HG03521 (cell line): Measurements from ENCODE around the gene FOXK1.
"Not testable (repeated sequence)": the region's sequence is repeated elsewhere in the genome, so short reads cannot be mapped to it uniquely, and the experiment has no call there.

Source experiments
- ATAC-seq: cut with Tn5 transposase; IDR thresholded peaks from one replicate; pipeline ENCODE4 v1.9.1; 2021; ENCODE audit warnings: mild to moderate bottlenecking, moderate library complexity; ENCODE audit not compliant: unreplicated experiment

The FOXK1 gene

GRCh38 chr7:4782333-4783291 lies 100.5 kb downstream of the FOXK1 start:
- ATAC-seq: no peak

GRCh38 chr7:4783292-4783652 lies 101.2 kb downstream of the FOXK1 start:
- no peak for ATAC-seq

- ATAC-seq: no peak
These were observed 101.8 kb downstream of the FOXK1 start for GRCh38 chr7:4783762-4784351.

- ATAC-seq: no peak
These were observed 102.7 kb downstream of the FOXK1 start for GRCh38 chr7:4784799-4785198.

GRCh38 chr7:4785371-4785770 lies 103.3 kb downstream of the FOXK1 start:
- no peak for ATAC-seq

GRCh38 chr7:4786015-4786414 lies 103.9 kb downstream of the FOXK1 start:
- ATAC-seq: no peak

GRCh38 chr7:4787541-4787940 lies 105.4 kb downstream of the FOXK1 start:
- ATAC-seq: no peak

GRCh38 chr7:4787947-4788626 lies 106.0 kb downstream of the FOXK1 start:
- ATAC-seq: no peak

GRCh38 chr7:4788627-4789189 lies 106.6 kb downstream of the FOXK1 start:
- no peak for ATAC-seq

- ATAC-seq: no peak
These were observed 107.3 kb downstream of the FOXK1 start for GRCh38 chr7:4789194-4790077.

- no peak for ATAC-seq
These were observed 108.0 kb downstream of the FOXK1 start for GRCh38 chr7:4790078-4790465.

- no peak for ATAC-seq
These were observed 108.5 kb downstream of the FOXK1 start for GRCh38 chr7:4790516-4790991.

- ATAC-seq: no peak
These were observed 109.1 kb downstream of the FOXK1 start for GRCh38 chr7:4791101-4791737.

GRCh38 chr7:4791738-4792536 lies 109.8 kb downstream of the FOXK1 start:
- ATAC-seq: no peak

- no peak for ATAC-seq
These were observed 110.5 kb downstream of the FOXK1 start for GRCh38 chr7:4792537-4793126.

- ATAC-seq: not testable (repeated sequence)
These were observed 111.4 kb downstream of the FOXK1 start for GRCh38 chr7:4793385-4793993.

GRCh38 chr7:4794171-4794570 lies 112.1 kb downstream of the FOXK1 start:
- ATAC-seq: not testable (repeated sequence)
